HepG2 (cell line): ENCODE measurements around the gene NME1. TPM values are rescaled to one million over a fixed set of nuclear protein-coding genes. Genes with fewer than 3 reads are reported as not detected.
A peak's percentile ranks its signal among the peaks of the same experiment; 100 is the strongest.

Experiments used
- ATAC-seq: fragments of 200-7000 bp; cut with Tn5 transposase; 3 replicates; pipeline ENCODE4 v1.9.1; 2020; ENCODE audit warnings: mild to moderate bottlenecking, moderate library complexity
- BruUV-seq: library from RNA; stranded (reverse); fragments of 400-500 nt; replicated peaks from 2 replicates; lab custom pipeline; 2021; lab: Mats Ljungman, UMichigan
- CTCF ChIA-PET: fragments of 300-600 bp; formaldehyde crosslinking; extraction: SDS; loops from one replicate; lab custom pipeline; 2021; ENCODE audit warnings: low total read pairs, inconsistent platforms, low intra/inter-chr PET ratio; lab: Yijun Ruan, JAX
- POLR2A ChIA-PET: fragments of 350-600 bp; sonication (Branson Sonifier 250); formaldehyde crosslinking; loops from one replicate; lab custom pipeline; 2020; ENCODE audit warnings: antibody characterized with exemption, inconsistent platforms; lab: Yijun Ruan, JAX
- DNase-seq: peaks from one replicate; pipeline ENCODE4 v3.0.0-alpha.2; 2015; ENCODE audit warnings: low spot score
- FAIRE-seq: peaks from 3 replicates; lab custom pipeline; 2011; peaks lifted over from hg19 to GRCh38; lab: Jason Lieb, UNC
- H2AFZ ChIP-seq: one replicate; pipeline ENCODE4 v1.6.1; 2011; ENCODE audit warnings: low read length, inconsistent platforms
- H3K27ac ChIP-seq: fragments of 300-600 bp; 3 replicates; pipeline ENCODE4 v1.8.0; 2011; ENCODE audit warnings: mixed run types, mild to moderate bottlenecking, mixed read lengths, low read length, inconsistent platforms; ENCODE audit not compliant: insufficient read depth; ENCODE audit errors: extremely low read length
- H3K27me3 ChIP-seq, 2 experiments: fragments of 200-600 bp in 1 of 2; 2 replicates in 1 of 2; 3 replicates in 1 of 2; pipeline versions ENCODE4 v1.6.0 to v1.8.0; 2011; ENCODE audit warnings: low read length in 2 of 2, mild to moderate bottlenecking in 2 of 2, moderate library complexity in 2 of 2, inconsistent platforms in 1 of 2; ENCODE audit not compliant: insufficient read depth in 2 of 2, control insufficient read depth in 1 of 2
- H3K36me3 ChIP-seq, 2 experiments: fragments of 200-600 bp in 1 of 2; replicated peaks in 1 of 2; 2 replicates in 1 of 2; 3 replicates in 1 of 2; pipeline versions ENCODE4 v1.5.1 to v1.8.0; 2011; ENCODE audit warnings: low read length in 2 of 2, inconsistent platforms in 1 of 2; ENCODE audit not compliant: insufficient read depth in 2 of 2, control insufficient read depth in 1 of 2
- H3K4me1 ChIP-seq: 2 replicates; pipeline ENCODE4 v1.5.1; 2012; ENCODE audit warnings: low read length, inconsistent platforms; ENCODE audit not compliant: insufficient read depth
- H3K4me2 ChIP-seq: 2 replicates; pipeline ENCODE4 v1.6.0; 2011; ENCODE audit warnings: low read depth, low read length, inconsistent platforms
- H3K4me3 ChIP-seq, 3 experiments: fragments of 200-600 bp in 1 of 3; sonication (generic), shearing (Covaris generic) in 1 of 3; replicated peaks in 1 of 3; 2 replicates each; pipeline ENCODE4 v1.5.1; 2011 to 2016; ENCODE audit warnings: low read length in 3 of 3, inconsistent platforms in 2 of 3, low read depth in 2 of 3, mild to moderate bottlenecking in 2 of 3, control low read depth in 1 of 3, mixed read lengths in 1 of 3; ENCODE audit not compliant: insufficient read depth in 1 of 3
- H3K79me2 ChIP-seq: one replicate; pipeline ENCODE4 v1.6.1; 2011; ENCODE audit warnings: low read length, inconsistent platforms; ENCODE audit not compliant: insufficient read depth
- H3K9ac ChIP-seq: 2 replicates; pipeline ENCODE4 v1.6.0; 2011; ENCODE audit warnings: mild to moderate bottlenecking, low read depth, low read length, inconsistent platforms; ENCODE audit not compliant: insufficient read depth
- H3K9me3 ChIP-seq: 2 replicates; pipeline ENCODE4 v1.5.1; 2012; ENCODE audit warnings: mild to moderate bottlenecking, low read length
- H4K20me1 ChIP-seq: 2 replicates; pipeline ENCODE4 v1.6.0; 2011; ENCODE audit warnings: inconsistent platforms, mild to moderate bottlenecking, low read length, moderate library complexity; ENCODE audit not compliant: insufficient read depth
- ARNT2 ChIP-seq: sonication (generic); formaldehyde crosslinking; IDR thresholded peaks from 2 replicates; pipeline ENCODE4 v1.8.0; 2022; ENCODE audit warnings: mild to moderate bottlenecking, low read depth, missing genetic modification reagents, moderate library complexity
- FOXK2 ChIP-seq: fragments of 450-650 bp; IDR thresholded peaks from 2 replicates; pipeline ENCODE4 v1.6.1; 2016
- FOXO4 ChIP-seq: sonication (generic); formaldehyde crosslinking; conservative IDR thresholded peaks from 2 replicates; pipeline ENCODE4 v1.8.1; 2023; ENCODE audit warnings: missing genetic modification reagents
- HOXA9 ChIP-seq: sonication (generic); formaldehyde crosslinking; IDR thresholded peaks from 2 replicates; pipeline ENCODE4 v1.8.1; 2022; ENCODE audit warnings: missing genetic modification reagents, mild to moderate bottlenecking, moderate library complexity, borderline replicate concordance
- JUND ChIP-seq: sonication (generic); formaldehyde crosslinking; IDR thresholded peaks from 2 replicates; pipeline ENCODE4 v1.8.0; 2022; ENCODE audit warnings: mild to moderate bottlenecking, missing genetic modification reagents
- NCOA2 ChIP-seq: sonication (generic); formaldehyde crosslinking; IDR thresholded peaks from 2 replicates; pipeline ENCODE4 v1.8.0; 2022; ENCODE audit warnings: inconsistent platforms
- PHF8 ChIP-seq: sonication (generic); formaldehyde crosslinking; IDR thresholded peaks from 2 replicates; pipeline ENCODE4 v1.5.0; 2020; ENCODE audit warnings: missing genetic modification reagents
- RFX5 ChIP-seq: IDR thresholded peaks from 2 replicates; pipeline ENCODE4 v1.6.1; 2011; ENCODE audit warnings: low read depth, low read length, improper control_type of control experiment
- RXRA ChIP-seq: sonication (generic); formaldehyde crosslinking; IDR thresholded peaks from 2 replicates; pipeline ENCODE4 v1.5.1; 2020; ENCODE audit warnings: missing genetic modification reagents
- SOX13 ChIP-seq, 3 experiments: fragments of 450-650 bp in 1 of 3; sonication (generic) in 1 of 3; formaldehyde crosslinking in 1 of 3; IDR thresholded peaks in 2 of 3; conservative IDR thresholded peaks in 1 of 3; 2 replicates each; pipeline versions ENCODE4 v1.5.0 to v1.6.1; 2016 to 2020; ENCODE audit warnings: antibody characterized with exemption in 1 of 3, mild to moderate bottlenecking in 1 of 3, missing compliant biosample characterization in 1 of 3, missing genetic modification reagents in 1 of 3, moderate library complexity in 1 of 3
- SRSF1 ChIP-seq: fragments of 200-400 bp; formaldehyde crosslinking; optimal IDR thresholded peaks from 2 replicates; pipeline ENCODE3; 2017; ENCODE audit warnings: mild to moderate bottlenecking, low read depth, low read length, moderate library complexity
- STAT6 ChIP-seq: sonication (generic); formaldehyde crosslinking; IDR thresholded peaks from 2 replicates; pipeline ENCODE4 v1.4.0; 2020; ENCODE audit warnings: missing genetic modification reagents, mild to moderate bottlenecking, borderline replicate concordance
- TOPORS ChIP-seq: sonication (generic); formaldehyde crosslinking; IDR thresholded peaks from 2 replicates; pipeline ENCODE4 v1.8.0; 2023; ENCODE audit warnings: mild to moderate bottlenecking, missing genetic modification reagents
- ZFP37 ChIP-seq: sonication (generic); formaldehyde crosslinking; IDR thresholded peaks from 2 replicates; pipeline ENCODE4 v1.4.0; 2020; ENCODE audit warnings: missing genetic modification reagents, borderline replicate concordance
- ZMYM4 ChIP-seq: sonication (generic); formaldehyde crosslinking; IDR thresholded peaks from 2 replicates; pipeline ENCODE4 v1.8.1; 2023; ENCODE audit warnings: mild to moderate bottlenecking, missing genetic modification reagents
- ZNF138 ChIP-seq: sonication (generic); formaldehyde crosslinking; IDR thresholded peaks from 2 replicates; pipeline ENCODE4 v1.5.0; 2020; ENCODE audit warnings: mild to moderate bottlenecking, low read depth, missing genetic modification reagents
- WGBS: methylation state at CpG from one replicate; pipeline ENCODE4 v1.1.6; 2017; ENCODE audit warnings: low lambda C conversion rate; 5-methylcytosine and 5-hydroxymethylcytosine counted together
- in situ Hi-C: cut with HindIII; loops from 2 replicates; pipeline ENCODE4 v1.10.0; 2017; ENCODE audit warnings: low pct_unique_long_range_greater_than_20kb; ENCODE audit not compliant: extremely low pct_ligation_motif_present
- intact Hi-C: fragments of 100-400 bp; cut with micrococcal nuclease; formaldehyde crosslinking; loops from one replicate; pipeline ENCODE4 v1.10.0; 2022; ENCODE audit not compliant: unreplicated experiment
- polyA plus RNA-seq, 8 experiments: library from polyadenylated mRNA; depleted of rRNA in 3 of 8; stranded (reverse) in 7 of 8; unstranded in 1 of 8; fragments of >200 nt; fragmentation: Illumina TruSeq in 4 of 8; extraction: Trizol in 4 of 8; gene quantifications; 2 replicates each; pipeline versions ENCODE4 v1.2.1 to v1.2.3, GENCODE V29; 2011 to 2016; ENCODE audit warnings: low read depth in 4 of 8, missing spikeins in 1 of 8, mixed read lengths in 1 of 8; ENCODE audit not compliant: insufficient read depth in 1 of 8
- total RNA-seq, 5 experiments: library from RNA; depleted of rRNA; stranded (reverse); fragments of >200 nt; fragmentation: Illumina TruSeq; extraction: Trizol; gene quantifications; 2 replicates each; pipeline ENCODE4 v1.2.3, GENCODE V29; 2016; ENCODE audit warnings: low read depth in 1 of 5

NME1 gene
- total and polyA plus RNA-seq, 2 of the 13 experiments (the other 11 are each of a cell fraction or from before 2014, with no cell fraction given), result 295 to 516 TPM

- H3K4me1 ChIP-seq, result peaks cover 65% of the 10 kb centered on the region
- CTCF ChIA-PET, result interaction anchor here (3.3 kb wide), 1 partner anchor 31 kb away, joined by 14 read pairs; the partner anchor contains the start of gene NME1
- H3K79me2 ChIP-seq, result peaks cover 31% of the 10 kb centered on the region
- peak overlapping the region; percentile 87 for H3K9ac ChIP-seq
- intact Hi-C loops, result loop anchor here (1.0 kb wide), 1 partner anchor 31 kb away; the partner anchor contains the start of gene NME1
- peaks cover 23% of the 10 kb centered on the region for H4K20me1 ChIP-seq
- TSS peak; percentile 92 for BruUV-seq
- in situ Hi-C loops, result no loop called here
- H2AFZ ChIP-seq, result peak overlapping the region; percentile 87
- H3K4me2 ChIP-seq, result peak overlapping the region; percentile 95
- 1% methylated on average over 23 of the region's 23 CpGs for WGBS
- peak overlapping the region; percentile 90 for H3K27ac ChIP-seq
- FAIRE-seq (peak; percentile 54), ATAC-seq (peak; percentile 67), DNase-seq (peak; percentile 88)
- H3K36me3 ChIP-seq, result no peaks in the 10 kb centered on the region; a peak in 1 of 5 replicates
- peaks cover 0 to 3% of the 10 kb centered on the region in 2 experiments; a peak in 1 of 5 replicates for H3K27me3 ChIP-seq
- no peaks in the 10 kb centered on the region for H3K9me3 ChIP-seq
- H3K4me3 ChIP-seq, result peak overlapping the region; percentile 81 to 91 (median 82)
- POLR2A ChIA-PET, result interaction anchor here (0.6 to 2.7 kb wide), 14 partner anchors 8 to 270 kb away, joined by 3 to 39 read pairs (median 4); partner anchors contain the start of genes NME1, NME2 and TOB1
- TF ChIP-seq SOX13 (IDR thresholded peaks at IDR 0.05), result no peak
- TF ChIP-seq SOX13 (CRISPR knock-in tag; conservative IDR thresholded peaks at IDR 0.05 in 1 of 2, IDR thresholded peaks at IDR 0.05 in 1 of 2), result peak in 1 of 2 experiments; percentile 72; a peak in 2 of 4 replicates
- TF ChIP-seq FOXO4 (CRISPR knock-in tag), result no peak
- 0 out of 2 replicates have a peak, but pooled peaks have one; percentile 34 for TF ChIP-seq ZNF138 (CRISPR knock-in tag)
- peak; percentile 47 for TF ChIP-seq ZMYM4 (CRISPR knock-in tag)
- TF ChIP-seq RFX5, result no peak
- no peak for TF ChIP-seq FOXK2
- 0 out of 2 replicates have a peak, but pooled peaks have one; percentile 42 for TF ChIP-seq PHF8
- TF ChIP-seq RXRA (CRISPR knock-in tag), result 0 out of 2 replicates have a peak, but pooled peaks have one; percentile 28
- 0 out of 2 replicates have a peak, but pooled peaks have one; percentile 22 for TF ChIP-seq JUND (CRISPR knock-in tag)
- peak; percentile 66; the same call in 1 of the 2 replicates for TF ChIP-seq ZFP37
- TF ChIP-seq STAT6, result no peak
- 0 out of 2 replicates have a peak, but pooled peaks have one; percentile 16 for TF ChIP-seq TOPORS
- TF ChIP-seq ARNT2 (CRISPR knock-in tag), result no peak
- no peak for TF ChIP-seq SRSF1
- peak; percentile 32; the same call in 1 of the 2 replicates for TF ChIP-seq NCOA2 (CRISPR knock-in tag)
- no peak for TF ChIP-seq HOXA9 (CRISPR knock-in tag)
Observed at GRCh38 chr17:51121620-51122472, 31.5 kb upstream of the NME1 start.
